K562 (cell line): ENCODE measurements around the gene CLPSL2.

Experiments
- FOS ChIP-seq: IDR thresholded peaks from 3 replicates; pipeline ENCODE4 v1.6.1; 2011; ENCODE audit not compliant: insufficient read length; ENCODE audit errors: extremely low read depth
- FOXK1 ChIP-seq: sonication (generic); formaldehyde crosslinking; IDR thresholded peaks from 2 replicates; pipeline ENCODE4 v1.8.0; 2022; ENCODE audit warnings: missing genetic modification reagents, mild to moderate bottlenecking, borderline replicate concordance
- NFYB ChIP-seq: IDR thresholded peaks from 2 replicates; pipeline ENCODE4 v1.6.1; 2011; ENCODE audit warnings: mild to moderate bottlenecking, moderate library complexity; ENCODE audit not compliant: insufficient read length; ENCODE audit errors: extremely low read depth
- NR4A1 ChIP-seq, 2 experiments: fragments of 250-450 bp in 1 of 2; fragments of 450-650 bp in 1 of 2; sonication (Bioruptor Pico) in 1 of 2; IDR thresholded peaks; 2 replicates each; pipeline versions ENCODE4 v1.4.0 to v1.6.1; 2016 to 2020; ENCODE audit warnings: mild to moderate bottlenecking in 2 of 2, missing compliant biosample characterization in 1 of 2, missing genetic modification characterization in 1 of 2, moderate library complexity in 1 of 2
- ZNF140 ChIP-seq: fragments of 250-450 bp; sonication (Bioruptor Pico); IDR thresholded peaks from 2 replicates; pipeline ENCODE4 v1.8.0; 2021; ENCODE audit warnings: moderate library complexity, mild to moderate bottlenecking, inconsistent platforms
- ZZZ3 ChIP-seq: fragments of 450-650 bp; IDR thresholded peaks from 2 replicates; pipeline ENCODE4 v1.6.1; 2016; ENCODE audit warnings: antibody characterized with exemption, mild to moderate bottlenecking, moderate library complexity
- TF ChIP-seq, protein P1 (sequence below): fragments of 450-650 bp; IDR thresholded peaks from 2 replicates; pipeline ENCODE4 v1.6.1; 2018; ENCODE audit warnings: mild to moderate bottlenecking, low read depth; ENCODE audit not compliant: partially characterized antibody
- TF ChIP-seq, protein P2 (sequence below): fragments of 450-650 bp; formaldehyde crosslinking; IDR thresholded peaks from 2 replicates; pipeline ENCODE4 v1.4.0; 2020; ENCODE audit warnings: mild to moderate bottlenecking, moderate library complexity
- TF ChIP-seq, protein P3 (sequence below), 3 experiments: IDR thresholded peaks in 2 of 3; conservative IDR thresholded peaks in 1 of 3; 2 replicates each; pipeline ENCODE4 v1.5.1; 2011 to 2012; ENCODE audit warnings: low read length in 3 of 3, mild to moderate bottlenecking in 3 of 3, control low read depth in 2 of 3, improper control_type of control experiment in 1 of 3, inconsistent platforms in 1 of 3, low read depth in 1 of 3, mixed read lengths in 1 of 3, moderate library complexity in 1 of 3; ENCODE audit not compliant: insufficient read depth in 2 of 3
- TF ChIP-seq, protein P4 (sequence below): fragments of 450-650 bp; formaldehyde crosslinking; IDR thresholded peaks from 2 replicates; pipeline ENCODE4 v1.4.0; 2020; ENCODE audit warnings: mild to moderate bottlenecking

DNA sequence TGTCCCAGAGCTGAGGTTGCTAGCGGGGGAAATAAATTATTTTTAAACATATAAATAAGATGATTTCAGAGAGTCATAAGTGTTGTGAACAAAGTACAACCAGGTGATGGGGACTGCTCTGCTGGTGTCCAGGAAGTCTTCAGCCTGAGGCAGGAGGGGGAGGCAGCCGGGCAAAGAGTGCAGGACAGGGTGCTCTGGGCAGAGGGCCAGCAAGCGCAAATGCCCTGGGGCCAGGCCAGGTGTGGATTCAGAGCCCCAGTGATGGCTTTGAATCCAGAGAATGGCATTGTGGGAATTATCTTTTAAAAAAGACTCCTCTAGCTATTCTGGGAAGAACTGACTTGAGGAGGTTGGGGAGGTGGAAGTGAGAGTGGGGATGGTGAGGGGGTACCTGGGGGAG lies 6.0 kb downstream of the CLPSL2 start:
- TF ChIP-seq, protein P1, sequence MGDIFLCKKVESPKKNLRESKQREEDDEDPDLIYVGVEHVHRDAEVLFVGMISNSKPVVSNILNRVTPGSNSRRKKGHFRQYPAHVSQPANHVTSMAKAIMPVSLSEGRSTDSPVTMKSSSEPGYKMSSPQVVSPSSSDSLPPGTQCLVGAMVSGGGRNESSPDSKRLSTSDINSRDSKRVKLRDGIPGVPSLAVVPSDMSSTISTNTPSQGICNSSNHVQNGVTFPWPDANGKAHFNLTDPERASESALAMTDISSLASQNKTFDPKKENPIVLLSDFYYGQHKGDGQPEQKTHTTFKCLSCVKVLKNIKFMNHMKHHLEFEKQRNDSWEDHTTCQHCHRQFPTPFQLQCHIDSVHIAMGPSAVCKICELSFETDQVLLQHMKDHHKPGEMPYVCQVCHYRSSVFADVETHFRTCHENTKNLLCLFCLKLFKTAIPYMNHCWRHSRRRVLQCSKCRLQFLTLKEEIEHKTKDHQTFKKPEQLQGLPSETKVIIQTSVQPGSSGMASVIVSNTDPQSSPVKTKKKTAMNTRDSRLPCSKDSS = no peak
- TF ChIP-seq, protein P2, sequence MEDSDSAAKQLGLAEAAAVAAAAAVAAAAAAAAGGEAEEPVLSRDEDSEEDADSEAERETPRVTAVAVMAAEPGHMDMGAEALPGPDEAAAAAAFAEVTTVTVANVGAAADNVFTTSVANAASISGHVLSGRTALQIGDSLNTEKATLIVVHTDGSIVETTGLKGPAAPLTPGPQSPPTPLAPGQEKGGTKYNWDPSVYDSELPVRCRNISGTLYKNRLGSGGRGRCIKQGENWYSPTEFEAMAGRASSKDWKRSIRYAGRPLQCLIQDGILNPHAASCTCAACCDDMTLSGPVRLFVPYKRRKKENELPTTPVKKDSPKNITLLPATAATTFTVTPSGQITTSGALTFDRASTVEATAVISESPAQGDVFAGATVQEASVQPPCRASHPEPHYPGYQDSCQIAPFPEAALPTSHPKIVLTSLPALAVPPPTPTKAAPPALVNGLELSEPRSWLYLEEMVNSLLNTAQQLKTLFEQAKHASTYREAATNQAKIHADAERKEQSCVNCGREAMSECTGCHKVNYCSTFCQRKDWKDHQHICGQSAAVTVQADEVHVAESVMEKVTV = no peak
- TF ChIP-seq FOXK1 (CRISPR knock-in tag) = no peak
- TF ChIP-seq, protein P3, sequence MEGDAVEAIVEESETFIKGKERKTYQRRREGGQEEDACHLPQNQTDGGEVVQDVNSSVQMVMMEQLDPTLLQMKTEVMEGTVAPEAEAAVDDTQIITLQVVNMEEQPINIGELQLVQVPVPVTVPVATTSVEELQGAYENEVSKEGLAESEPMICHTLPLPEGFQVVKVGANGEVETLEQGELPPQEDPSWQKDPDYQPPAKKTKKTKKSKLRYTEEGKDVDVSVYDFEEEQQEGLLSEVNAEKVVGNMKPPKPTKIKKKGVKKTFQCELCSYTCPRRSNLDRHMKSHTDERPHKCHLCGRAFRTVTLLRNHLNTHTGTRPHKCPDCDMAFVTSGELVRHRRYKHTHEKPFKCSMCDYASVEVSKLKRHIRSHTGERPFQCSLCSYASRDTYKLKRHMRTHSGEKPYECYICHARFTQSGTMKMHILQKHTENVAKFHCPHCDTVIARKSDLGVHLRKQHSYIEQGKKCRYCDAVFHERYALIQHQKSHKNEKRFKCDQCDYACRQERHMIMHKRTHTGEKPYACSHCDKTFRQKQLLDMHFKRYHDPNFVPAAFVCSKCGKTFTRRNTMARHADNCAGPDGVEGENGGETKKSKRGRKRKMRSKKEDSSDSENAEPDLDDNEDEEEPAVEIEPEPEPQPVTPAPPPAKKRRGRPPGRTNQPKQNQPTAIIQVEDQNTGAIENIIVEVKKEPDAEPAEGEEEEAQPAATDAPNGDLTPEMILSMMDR (IDR thresholded peaks at IDR 0.05 in 2 of 3, conservative IDR thresholded peaks at IDR 0.05 in 1 of 3; ENCODE audit: insufficient read depth in 2 of 3, low read depth in 1 of 3, low read length in 3 of 3) = no peak
- TF ChIP-seq, protein P4, sequence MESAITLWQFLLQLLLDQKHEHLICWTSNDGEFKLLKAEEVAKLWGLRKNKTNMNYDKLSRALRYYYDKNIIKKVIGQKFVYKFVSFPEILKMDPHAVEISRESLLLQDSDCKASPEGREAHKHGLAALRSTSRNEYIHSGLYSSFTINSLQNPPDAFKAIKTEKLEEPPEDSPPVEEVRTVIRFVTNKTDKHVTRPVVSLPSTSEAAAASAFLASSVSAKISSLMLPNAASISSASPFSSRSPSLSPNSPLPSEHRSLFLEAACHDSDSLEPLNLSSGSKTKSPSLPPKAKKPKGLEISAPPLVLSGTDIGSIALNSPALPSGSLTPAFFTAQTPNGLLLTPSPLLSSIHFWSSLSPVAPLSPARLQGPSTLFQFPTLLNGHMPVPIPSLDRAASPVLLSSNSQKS (CRISPR knock-in tag) = no peak
- no peak for TF ChIP-seq NR4A1 (CRISPR knock-in tag; IDR thresholded peaks at IDR 0.05)
- TF ChIP-seq NR4A1 (tag; IDR thresholded peaks at IDR 0.05) = no peak
- TF ChIP-seq NFYB = no peak
- TF ChIP-seq ZZZ3 = no peak
- no peak for TF ChIP-seq ZNF140 (CRISPR knock-in tag)
- TF ChIP-seq FOS = no peak
